NB4 (cell line): ENCODE measurements around the gene SMCHD1.

Source experiments
- MYC ChIP-seq: IDR thresholded peaks from 2 replicates; pipeline ENCODE4 v1.6.1; 2011; ENCODE audit warnings: low read depth, low read length
- POLR2A ChIP-seq: IDR thresholded peaks from 2 replicates; pipeline ENCODE4 v1.6.1; 2011; ENCODE audit warnings: mild to moderate bottlenecking; ENCODE audit not compliant: insufficient read length; ENCODE audit errors: extremely low read depth
- TF ChIP-seq, protein P1 (sequence below): IDR thresholded peaks from one replicate; pipeline ENCODE4 v1.5.1; 2012; ENCODE audit warnings: low read depth, low read length
- TF ChIP-seq, protein P2 (sequence below): IDR thresholded peaks from 2 replicates; pipeline ENCODE4 v1.6.1; 2011; ENCODE audit warnings: low read depth, low read length

DNA sequence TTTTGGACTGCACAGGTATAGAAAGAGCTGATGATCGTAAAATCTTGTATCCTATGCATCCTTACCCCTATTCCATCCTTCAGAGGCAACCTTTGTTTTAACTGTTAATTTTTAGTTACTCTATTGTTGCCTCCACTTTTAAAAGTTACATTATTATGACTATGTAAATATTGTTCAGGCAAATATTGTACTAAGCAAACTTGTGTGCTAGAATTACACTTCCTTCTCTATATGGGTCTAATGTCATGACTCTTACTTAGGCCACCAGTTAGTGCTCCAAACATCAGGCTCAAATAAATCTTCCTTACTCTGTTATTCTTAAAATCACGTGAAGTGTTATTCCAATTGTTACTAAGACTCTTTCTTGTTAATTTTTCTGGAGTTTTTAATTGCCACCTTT is 143.8 kb downstream of the SMCHD1 start:
- TF ChIP-seq, protein P1, sequence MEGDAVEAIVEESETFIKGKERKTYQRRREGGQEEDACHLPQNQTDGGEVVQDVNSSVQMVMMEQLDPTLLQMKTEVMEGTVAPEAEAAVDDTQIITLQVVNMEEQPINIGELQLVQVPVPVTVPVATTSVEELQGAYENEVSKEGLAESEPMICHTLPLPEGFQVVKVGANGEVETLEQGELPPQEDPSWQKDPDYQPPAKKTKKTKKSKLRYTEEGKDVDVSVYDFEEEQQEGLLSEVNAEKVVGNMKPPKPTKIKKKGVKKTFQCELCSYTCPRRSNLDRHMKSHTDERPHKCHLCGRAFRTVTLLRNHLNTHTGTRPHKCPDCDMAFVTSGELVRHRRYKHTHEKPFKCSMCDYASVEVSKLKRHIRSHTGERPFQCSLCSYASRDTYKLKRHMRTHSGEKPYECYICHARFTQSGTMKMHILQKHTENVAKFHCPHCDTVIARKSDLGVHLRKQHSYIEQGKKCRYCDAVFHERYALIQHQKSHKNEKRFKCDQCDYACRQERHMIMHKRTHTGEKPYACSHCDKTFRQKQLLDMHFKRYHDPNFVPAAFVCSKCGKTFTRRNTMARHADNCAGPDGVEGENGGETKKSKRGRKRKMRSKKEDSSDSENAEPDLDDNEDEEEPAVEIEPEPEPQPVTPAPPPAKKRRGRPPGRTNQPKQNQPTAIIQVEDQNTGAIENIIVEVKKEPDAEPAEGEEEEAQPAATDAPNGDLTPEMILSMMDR: no peak
- TF ChIP-seq POLR2A (no peak), MYC (no peak)
- TF ChIP-seq, protein P2, sequence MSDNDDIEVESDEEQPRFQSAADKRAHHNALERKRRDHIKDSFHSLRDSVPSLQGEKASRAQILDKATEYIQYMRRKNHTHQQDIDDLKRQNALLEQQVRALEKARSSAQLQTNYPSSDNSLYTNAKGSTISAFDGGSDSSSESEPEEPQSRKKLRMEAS: no peak
